Lower leg skin (tissue), 4 donors: ENCODE measurements around the gene RPS10. TPM values are rescaled to one million over a fixed set of nuclear protein-coding genes. Genes with fewer than 3 reads are reported as not detected.
A peak's percentile ranks its signal among the peaks of the same experiment; 100 is the strongest.

ENCODE experiments used
- DNase-seq, 2 donors: peaks; one replicate each; pipeline ENCODE4 v3.0.0-alpha.2; 2019; ENCODE audit warnings: low spot score in 2 of 2
- H3K4me3 ChIP-seq: fragments of 200-600 bp; sonication (generic); 2 replicates; pipeline ENCODE4 v1.5.1; 2017; ENCODE audit warnings: mild to moderate bottlenecking, low read depth; ENCODE audit not compliant: poor library complexity, severe bottlenecking
- POLR2A ChIP-seq, 2 donors: fragments of 450-650 bp; IDR thresholded peaks; one replicate each; pipeline ENCODE4 v1.6.1; 2016 to 2017; ENCODE audit warnings: antibody characterized with exemption in 2 of 2, mild to moderate bottlenecking in 1 of 2, moderate library complexity in 1 of 2
- WGBS, 2 donors: methylation state at CpG; one replicate each; pipeline ENCODE4 v1.1.5; 2018; 5-methylcytosine and 5-hydroxymethylcytosine counted together
- intact Hi-C: fragments of 100-400 bp; cut with DNase I; formaldehyde crosslinking; loops from one replicate; pipeline ENCODE4 v1.15.0; 2023; ENCODE audit warnings: low total_unique reads
- total RNA-seq, 4 donors: library from RNA; depleted of rRNA; stranded (reverse); fragments of >200 nt; gene quantifications; one replicate each; pipeline ENCODE4 v1.1.0, GENCODE V29; 2016
- TF ChIP-seq, protein P1 (sequence below), 3 donors: fragments of 450-650 bp; IDR thresholded peaks; one replicate each; pipeline ENCODE4 v1.5.1; 2016; ENCODE audit warnings: antibody characterized with exemption in 3 of 3, mild to moderate bottlenecking in 3 of 3, moderate library complexity in 2 of 3

Gene RPS10
- 1,000 to 10,000 TPM; 2,250 to 4,289 (median 3,665) TPM for total RNA-seq

- 0 to 1% methylated on average over 50 to 56 of the region's 58 CpGs for WGBS, 2 donors
- peak within 1 kb of the TSS; percentile 81 for H3K4me3 ChIP-seq
- peak; percentile 86 to 98 for DNase-seq
- intact Hi-C loops, result no loop called here
- TF ChIP-seq POLR2A (IDR thresholded peaks at IDR 0.05), result no peak
- TF ChIP-seq, protein P1, sequence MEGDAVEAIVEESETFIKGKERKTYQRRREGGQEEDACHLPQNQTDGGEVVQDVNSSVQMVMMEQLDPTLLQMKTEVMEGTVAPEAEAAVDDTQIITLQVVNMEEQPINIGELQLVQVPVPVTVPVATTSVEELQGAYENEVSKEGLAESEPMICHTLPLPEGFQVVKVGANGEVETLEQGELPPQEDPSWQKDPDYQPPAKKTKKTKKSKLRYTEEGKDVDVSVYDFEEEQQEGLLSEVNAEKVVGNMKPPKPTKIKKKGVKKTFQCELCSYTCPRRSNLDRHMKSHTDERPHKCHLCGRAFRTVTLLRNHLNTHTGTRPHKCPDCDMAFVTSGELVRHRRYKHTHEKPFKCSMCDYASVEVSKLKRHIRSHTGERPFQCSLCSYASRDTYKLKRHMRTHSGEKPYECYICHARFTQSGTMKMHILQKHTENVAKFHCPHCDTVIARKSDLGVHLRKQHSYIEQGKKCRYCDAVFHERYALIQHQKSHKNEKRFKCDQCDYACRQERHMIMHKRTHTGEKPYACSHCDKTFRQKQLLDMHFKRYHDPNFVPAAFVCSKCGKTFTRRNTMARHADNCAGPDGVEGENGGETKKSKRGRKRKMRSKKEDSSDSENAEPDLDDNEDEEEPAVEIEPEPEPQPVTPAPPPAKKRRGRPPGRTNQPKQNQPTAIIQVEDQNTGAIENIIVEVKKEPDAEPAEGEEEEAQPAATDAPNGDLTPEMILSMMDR (IDR thresholded peaks at IDR 0.05), result no peak
Observed at GRCh38 chr6:34425498-34426410, at the start of gene RPS10. RPS10 (minus strand) TSS chr6:34426069; CDS start chr6:34425221, 848 bp downstream.

- no peak overlapping the region for H3K4me3 ChIP-seq
- TF ChIP-seq, protein P1 (IDR thresholded peaks at IDR 0.05), result no peak
- TF ChIP-seq POLR2A (IDR thresholded peaks at IDR 0.05), result no peak
- WGBS, 2 donors, result 63 to 66% methylated on average over 5 of the region's 5 CpGs
- intact Hi-C loops, result no loop called here
- no peak for DNase-seq
Observed at GRCh38 chr6:34475238-34475682, 49.4 kb upstream of the RPS10 start.

DNA sequence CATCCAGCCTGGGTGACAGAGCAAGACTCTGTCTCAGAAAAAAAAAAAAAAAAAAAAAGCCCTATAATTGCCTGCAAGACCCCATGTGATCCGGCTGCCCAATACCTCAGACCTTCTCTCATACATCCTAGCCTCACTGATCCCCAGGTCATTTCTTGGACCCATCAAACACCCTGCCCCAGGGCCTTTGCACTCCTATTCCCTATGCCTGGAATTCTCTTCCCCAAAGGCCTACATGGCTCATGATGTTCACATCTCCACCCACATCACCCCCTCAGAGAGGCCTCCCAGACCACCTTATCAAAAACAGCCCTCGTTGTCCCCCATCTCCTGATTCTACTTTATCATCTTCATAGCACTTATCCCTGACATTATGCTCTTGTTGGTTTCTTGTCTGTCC is 48.9 kb upstream of the RPS10 start:
- 93 to 95% methylated on average over 2 of the region's 2 CpGs for WGBS, 2 donors
- no peak for DNase-seq
- intact Hi-C loops, result no loop called here
- TF ChIP-seq POLR2A (IDR thresholded peaks at IDR 0.05), result no peak
- TF ChIP-seq, protein P1 (IDR thresholded peaks at IDR 0.05), result no peak
- no peak overlapping the region for H3K4me3 ChIP-seq

- DNase-seq, result no peak
- TF ChIP-seq POLR2A (IDR thresholded peaks at IDR 0.05), result no peak
- TF ChIP-seq, protein P1 (IDR thresholded peaks at IDR 0.05), result no peak
- intact Hi-C loops, result no loop called here
- 90 to 97% methylated on average over 1 of the region's 1 CpG for WGBS, 2 donors
- no peak overlapping the region for H3K4me3 ChIP-seq
Observed at GRCh38 chr6:34473967-34474366, 48.1 kb upstream of the RPS10 start.

GRCh38 chr6:34472425-34472824 is 46.6 kb upstream of the RPS10 start:
- intact Hi-C loops, result no loop called here
- H3K4me3 ChIP-seq, result no peak overlapping the region
- no peak for DNase-seq
- whole genome bisulfite sequencing, 2 donors, result 84 to 87% methylated on average over 5 of the region's 5 CpGs
- TF ChIP-seq POLR2A (IDR thresholded peaks at IDR 0.05), result no peak
- TF ChIP-seq, protein P1 (IDR thresholded peaks at IDR 0.05), result no peak
